B cell (primary cell): Measurements from ENCODE around the gene VASN. TPM values are rescaled to one million over a fixed set of nuclear protein-coding genes. Genes with fewer than 3 reads are reported as not detected.

Experiments used
- ATAC-seq: fragments of 200-7000 bp; cut with Tn5 transposase; one replicate; pipeline ENCODE4 v1.10.0; 2021; ENCODE audit warnings: low read depth, mild to moderate bottlenecking, moderate number of reproducible peaks, moderate library complexity
- CTCF ChIA-PET: fragments of 350-600 bp; sonication (Branson Sonifier 250); formaldehyde crosslinking; loops from one replicate; lab custom pipeline; 2021; ENCODE audit warnings: antibody characterized with exemption, inconsistent platforms; lab: Charles Lee
- POLR2A ChIA-PET: fragments of 350-600 bp; sonication (Branson Sonifier 250); formaldehyde crosslinking; loops from one replicate; lab custom pipeline; 2021; ENCODE audit warnings: antibody characterized with exemption; lab: Charles Lee
- DNase-seq: peaks from one replicate; pipeline ENCODE4 v3.0.0; 2013
- H2AFZ ChIP-seq: 2 replicates; pipeline ENCODE4 v1.6.1; 2012; ENCODE audit warnings: mild to moderate bottlenecking, low read depth, low read length; ENCODE audit not compliant: insufficient read depth, poor library complexity, severe bottlenecking
- H3K27ac ChIP-seq, 2 donors: 1 replicate in 1 of 2; 2 replicates in 1 of 2; pipeline ENCODE4 v1.5.1; 2012 to 2013; ENCODE audit warnings: low read length in 2 of 2, mild to moderate bottlenecking in 2 of 2, moderate library complexity in 1 of 2
- H3K27me3 ChIP-seq, 4 experiments: fragments of 200-600 bp in 1 of 4; sonication (generic) in 1 of 4; replicated peaks in 1 of 4; 1 replicate in 2 of 4; 2 replicates in 2 of 4; pipeline versions ENCODE4 v1.6.1 to v1.7.0; 2013 to 2016; ENCODE audit warnings: low read length in 3 of 4, mild to moderate bottlenecking in 2 of 4, mixed read lengths in 1 of 4, moderate library complexity in 1 of 4; ENCODE audit not compliant: insufficient read depth in 4 of 4, control insufficient read depth in 3 of 4; ENCODE audit errors: control extremely low read depth in 1 of 4
- H3K36me3 ChIP-seq, 2 experiments: replicated peaks in 1 of 2; 1 replicate in 1 of 2; 2 replicates in 1 of 2; pipeline versions ENCODE4 v1.6.1 to v1.7.1; 2013; ENCODE audit warnings: low read length in 1 of 2; ENCODE audit not compliant: insufficient read depth in 2 of 2, control insufficient read depth in 1 of 2; ENCODE audit errors: control extremely low read depth in 1 of 2, extremely low read depth in 1 of 2
- H3K4me1 ChIP-seq, 2 donors: fragments of 200-600 bp in 1 of 2; sonication (generic) in 1 of 2; 1 replicate in 1 of 2; 2 replicates in 1 of 2; pipeline versions ENCODE4 v1.5.1 to v1.6.1; 2013 to 2017; ENCODE audit warnings: low read length in 2 of 2; ENCODE audit not compliant: control insufficient read depth in 2 of 2, insufficient read depth in 2 of 2
- H3K4me2 ChIP-seq: replicated peaks from 2 replicates; pipeline ENCODE3; 2012; ENCODE audit warnings: mild to moderate bottlenecking, low read depth, low read length; ENCODE audit not compliant: poor library complexity, severe bottlenecking
- H3K4me3 ChIP-seq, 5 experiments: fragments of 200-600 bp in 1 of 5; sonication (generic) in 1 of 5; 1 replicate in 3 of 5; 2 replicates in 2 of 5; pipeline versions ENCODE4 v1.5.1 to v1.7.0; 2011 to 2016; ENCODE audit warnings: low read length in 4 of 5, mild to moderate bottlenecking in 4 of 5, low read depth in 2 of 5, control low read depth in 1 of 5, moderate library complexity in 1 of 5; ENCODE audit not compliant: insufficient read depth in 1 of 5; ENCODE audit errors: control extremely low read depth in 1 of 5, extremely low read depth in 1 of 5
- H3K79me2 ChIP-seq: fragments of 200-600 bp; sonication (generic); one replicate; pipeline ENCODE4 v1.6.0; 2016; ENCODE audit warnings: low read length; ENCODE audit not compliant: control insufficient read depth, insufficient read depth
- H3K9ac ChIP-seq: fragments of 200-600 bp; sonication (generic); 2 replicates; pipeline ENCODE4 v1.6.1; 2017; ENCODE audit warnings: mild to moderate bottlenecking, low read length, moderate library complexity
- H3K9me3 ChIP-seq, 3 donors: one replicate each; pipeline versions ENCODE4 v1.6.1 to v1.7.1; 2013; ENCODE audit warnings: low read length in 2 of 3; ENCODE audit not compliant: control insufficient read depth in 2 of 3, insufficient read depth in 1 of 3; ENCODE audit errors: control extremely low read depth in 1 of 3
- H4K20me1 ChIP-seq: 2 replicates; pipeline ENCODE4 v1.6.0; 2012; ENCODE audit warnings: mild to moderate bottlenecking, low read length; ENCODE audit not compliant: insufficient read depth, control insufficient read depth, poor library complexity, severe bottlenecking
- H3K27ac Mint-ChIP-seq: one replicate; pipeline ENCODE4 v1.8.0; 2021; ENCODE audit warnings: mixed read lengths
- H3K27me3 Mint-ChIP-seq: one replicate; pipeline ENCODE4 v1.8.0; 2021; ENCODE audit warnings: mixed read lengths
- H3K4me1 Mint-ChIP-seq: one replicate; pipeline ENCODE4 v1.8.0; 2021; ENCODE audit warnings: mixed read lengths
- H3K4me3 Mint-ChIP-seq: one replicate; pipeline ENCODE4 v1.8.0; 2021; ENCODE audit warnings: mixed read lengths
- H3K9me3 Mint-ChIP-seq: one replicate; pipeline ENCODE4 v1.8.0; 2022; ENCODE audit warnings: mixed read lengths; ENCODE audit not compliant: insufficient read depth
- CTCF ChIP-seq: fragments of 200-600 bp; IDR thresholded peaks from one replicate; pipeline ENCODE4 v1.8.0; 2022; ENCODE audit warnings: antibody characterized with exemption, mild to moderate bottlenecking
- EZH2 ChIP-seq: IDR thresholded peaks from 2 replicates; pipeline ENCODE4 v1.6.1; 2012; ENCODE audit warnings: borderline replicate concordance, low read depth, mild to moderate bottlenecking, moderate library complexity, low read length; ENCODE audit not compliant: insufficient read depth, poor library complexity, severe bottlenecking
- WGBS: methylation state at CpG from one replicate; pipeline ENCODE4 v1.1.5; 2013; ENCODE audit warnings: missing lambda C conversion rate; ENCODE audit not compliant: insufficient coverage; 5-methylcytosine and 5-hydroxymethylcytosine counted together
- intact Hi-C: fragments of 100-400 bp; cut with micrococcal nuclease; formaldehyde crosslinking; loops from one replicate; pipeline ENCODE4 v1.10.0; 2022
- polyA plus RNA-seq: library from polyadenylated mRNA; depleted of rRNA; stranded (reverse); fragments of >200 nt; gene quantifications from 2 replicates; pipeline ENCODE4 v1.2.3, GENCODE V29; 2012
- total RNA-seq, 2 donors: library from RNA; stranded (reverse); fragments of 120-200 nt in 1 of 2; gene quantifications; 1 replicate in 1 of 2; 2 replicates in 1 of 2; pipeline versions ENCODE4 v1.2.3 to v1.2.4, GENCODE V29; 2013 to 2022

The VASN gene
- total and polyA plus RNA-seq, 2 donors (not counting 1 experiment from before 2014, with no cell fraction given), result 0.57 to 0.76 TPM

- POLR2A ChIA-PET, result no interaction called here
- Histone ChIP-seq H3K4me3 (no peak overlapping the region), H3K79me2 (peaks cover 20% of the 10 kb centered on the region), H3K9ac (no peak overlapping the region), H3K9me3 (no peaks in the 10 kb centered on the region), H4K20me1 (peaks cover 93% of the 10 kb centered on the region), H3K36me3 (peaks cover 0 to 16% of the 10 kb centered on the region in 2 experiments), H2AFZ (no peak overlapping the region), H3K4me2 (no peak overlapping the region), H3K4me1 (peaks cover 18 to 22% of the 10 kb centered on the region in 2 donors), H3K27me3 (no peaks in the 10 kb centered on the region), H3K27ac (no peak overlapping the region)
- no peak for DNase-seq
- Mint-ChIP-seq H3K4me3 (no peak overlapping the region), H3K27ac (no peak overlapping the region), H3K9me3 (no peaks in the 10 kb centered on the region), H3K4me1 (peaks cover 24% of the 10 kb centered on the region), H3K27me3 (no peaks in the 10 kb centered on the region)
- WGBS, result 98% methylated on average over 25 of the region's 31 CpGs
- intact Hi-C loops, result no loop called here
- ATAC-seq, result no peak
- CTCF ChIA-PET, result interaction anchor here (1.4 to 1.5 kb wide), 2 partner anchors 17 to 26 kb away, joined by 5 to 8 read pairs; no protein-coding TSS in a partner anchor
- no peak for TF ChIP-seq CTCF
- no peak for TF ChIP-seq EZH2
Measured at GRCh38 chr16:4376126-4376892, 4.7 kb downstream of the VASN start.

- peaks cover 0 to 17% of the 10 kb centered on the region in 2 experiments for H3K36me3 ChIP-seq
- no peak overlapping the region for H3K4me3 Mint-ChIP-seq
Measured at GRCh38 chr16:4376893-4377572, 5.4 kb downstream of the VASN start.

More at GRCh38 chr16:4376893-4377572, 5.4 kb downstream of the VASN start:
- H3K4me3 ChIP-seq, result no peak overlapping the region
- ChIA-PET CTCF (interaction anchor here (0.8 to 1.4 kb wide), 3 partner anchors 15 to 26 kb away, joined by 3 to 6 read pairs (median 6); no protein-coding TSS in a partner anchor), POLR2A (no interaction called here)
- no peak for DNase-seq
- Mint-ChIP-seq H3K27ac (no peak overlapping the region), H3K4me1 (peaks cover 24% of the 10 kb centered on the region), H3K27me3 (no peaks in the 10 kb centered on the region), H3K9me3 (no peaks in the 10 kb centered on the region)
- intact Hi-C loops, result no loop called here
- no peak for TF ChIP-seq EZH2
- no peak for TF ChIP-seq CTCF
- H3K79me2 ChIP-seq, result peaks cover 21% of the 10 kb centered on the region
- peaks cover 96% of the 10 kb centered on the region for H4K20me1 ChIP-seq
- no peak overlapping the region for H2AFZ ChIP-seq
- peaks cover 18 to 19% of the 10 kb centered on the region in 2 donors for H3K4me1 ChIP-seq
- no peak overlapping the region for H3K4me2 ChIP-seq
- H3K9ac ChIP-seq, result no peak overlapping the region
- WGBS, result 99% methylated on average over 18 of the region's 27 CpGs
- H3K9me3 ChIP-seq, result no peaks in the 10 kb centered on the region
- H3K27ac ChIP-seq, result no peak overlapping the region
- ATAC-seq, result no peak
- no peaks in the 10 kb centered on the region for H3K27me3 ChIP-seq
